ENCODE results near the gene CNTFR.

CNTFR gene

DNA sequence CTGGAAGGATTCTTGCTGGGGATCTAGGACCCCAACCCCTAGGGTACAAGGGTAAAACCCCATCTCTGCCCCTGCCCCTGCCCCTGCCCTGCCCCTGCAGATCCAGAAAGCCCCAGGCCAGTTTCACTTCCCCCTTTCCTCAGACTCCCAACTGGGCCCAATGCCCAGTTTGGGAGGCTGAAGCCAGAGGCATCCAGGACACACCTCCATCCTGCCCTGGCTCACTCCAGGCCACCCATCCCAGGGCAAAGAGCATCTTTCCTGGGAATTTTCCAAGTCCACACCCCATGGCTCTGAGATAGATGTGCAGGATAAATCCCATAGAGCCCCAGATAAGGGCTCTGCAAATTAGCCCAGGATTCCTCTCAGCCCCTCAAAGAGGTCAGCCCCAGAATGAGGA is 17.4 kb downstream of the CNTFR start:
- DNase-seq: no peak

DNA sequence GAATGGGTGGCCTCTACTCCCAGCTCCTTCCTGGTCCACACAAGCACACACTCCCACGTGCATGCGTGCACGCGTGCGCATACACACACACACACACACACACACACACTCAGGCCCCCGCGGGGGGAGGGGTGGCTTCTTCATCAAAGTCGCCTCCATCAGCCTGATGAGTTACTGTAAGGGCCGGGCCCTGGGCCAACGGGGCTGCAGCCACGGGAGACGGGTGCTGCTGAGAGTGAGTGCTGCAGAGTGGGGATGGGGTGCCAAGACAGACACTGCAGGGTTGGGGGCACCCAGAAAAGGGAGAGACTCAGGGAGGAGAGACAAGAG is 18.1 kb downstream of the CNTFR start:
- no peak for DNase-seq

DNA sequence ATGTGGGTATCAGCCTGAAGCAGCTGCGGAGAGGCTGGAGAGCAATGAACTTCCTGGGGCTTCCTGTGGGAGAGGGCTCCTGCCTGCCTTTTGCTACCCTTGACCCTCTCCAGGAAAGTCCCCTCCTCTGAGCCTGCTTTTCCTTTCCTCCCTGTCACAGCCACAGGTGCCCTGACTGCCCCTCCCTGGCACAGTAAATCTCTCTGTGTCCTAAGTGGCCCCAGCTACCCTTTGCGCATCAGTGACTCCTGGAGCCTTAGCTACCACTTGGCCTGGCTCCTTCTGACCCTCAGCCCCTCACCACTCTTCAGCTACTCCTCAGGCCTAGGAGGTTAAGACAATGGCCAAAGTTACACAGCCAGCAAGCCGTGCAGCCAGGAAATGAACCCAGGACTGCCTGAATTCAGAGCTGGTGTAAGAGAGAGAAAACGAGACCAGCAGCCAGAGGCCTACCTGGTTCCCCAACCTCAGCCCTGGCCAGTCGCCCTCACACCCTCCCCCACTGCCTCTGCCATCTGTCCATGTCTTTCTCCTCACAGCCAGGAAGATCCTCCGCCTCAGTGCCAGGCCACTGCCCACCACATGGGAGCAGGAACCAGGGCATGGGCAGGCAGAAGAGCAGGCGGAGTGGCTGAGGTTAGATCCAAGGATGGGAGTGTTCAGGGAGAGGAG is 18.6 kb downstream of the CNTFR start:
- DNase-seq: no peak

DNA sequence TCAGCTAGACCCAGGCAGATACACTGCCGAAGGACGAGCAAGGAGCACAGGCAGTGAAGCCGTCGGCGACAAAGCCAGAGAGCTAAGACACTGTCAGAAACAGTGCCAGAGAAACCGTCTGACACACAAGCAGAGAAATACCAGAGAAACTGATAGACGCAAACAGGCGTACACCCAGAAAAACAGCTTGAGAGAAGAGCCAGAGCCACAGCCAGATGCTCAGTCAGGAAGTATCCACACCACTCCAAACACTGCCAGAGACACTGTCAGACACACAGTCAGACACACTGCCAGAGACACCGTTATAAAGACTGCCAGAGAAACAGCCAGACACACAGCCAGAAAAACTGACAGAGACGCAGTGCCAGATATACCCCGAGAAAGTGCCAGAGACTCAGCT is 19.1 kb downstream of the CNTFR start:
- DNase-seq: no peak

DNA sequence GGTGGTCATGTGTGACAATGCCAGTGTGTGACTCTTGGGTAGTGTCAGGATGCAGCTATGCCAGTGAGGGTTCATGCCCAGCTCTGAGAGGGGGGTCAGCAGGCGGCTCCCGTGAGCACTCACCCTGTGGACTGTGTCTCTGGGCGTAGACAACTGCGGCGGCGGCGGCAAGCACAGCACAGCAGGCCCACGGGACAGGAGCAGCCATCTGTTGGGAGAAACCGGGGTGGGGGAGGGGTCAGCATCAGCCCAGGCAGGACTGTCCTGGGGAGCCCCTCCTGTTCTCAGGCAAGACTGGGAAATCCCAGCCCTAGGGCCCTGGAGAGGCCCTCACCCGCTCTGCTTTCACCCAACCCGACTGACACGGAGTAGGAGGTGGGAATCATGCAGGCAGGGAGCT is 20.8 kb downstream of the CNTFR start:
- no peak for DNase-seq

DNA sequence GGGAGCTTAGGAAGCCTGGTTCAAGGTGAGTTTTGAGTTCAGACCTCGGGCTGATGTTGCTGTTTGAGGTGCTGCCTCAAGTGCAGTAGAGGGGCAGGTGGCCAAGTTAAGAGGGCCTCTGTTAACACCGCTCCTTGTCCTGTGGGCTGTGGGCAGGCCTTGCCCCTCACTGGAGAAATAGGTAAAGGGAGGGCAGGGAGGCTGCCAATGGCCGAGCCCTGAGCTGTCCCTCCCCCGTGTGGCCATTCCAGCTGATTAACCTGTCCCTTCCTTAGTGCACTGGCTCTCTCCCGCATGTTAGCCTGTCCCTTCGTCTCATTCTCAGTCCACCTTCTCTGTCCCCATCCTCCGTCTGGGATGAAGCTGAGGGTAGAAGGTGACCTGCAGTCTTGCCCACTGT is 21.4 kb downstream of the CNTFR start:
- no peak for DNase-seq

DNA sequence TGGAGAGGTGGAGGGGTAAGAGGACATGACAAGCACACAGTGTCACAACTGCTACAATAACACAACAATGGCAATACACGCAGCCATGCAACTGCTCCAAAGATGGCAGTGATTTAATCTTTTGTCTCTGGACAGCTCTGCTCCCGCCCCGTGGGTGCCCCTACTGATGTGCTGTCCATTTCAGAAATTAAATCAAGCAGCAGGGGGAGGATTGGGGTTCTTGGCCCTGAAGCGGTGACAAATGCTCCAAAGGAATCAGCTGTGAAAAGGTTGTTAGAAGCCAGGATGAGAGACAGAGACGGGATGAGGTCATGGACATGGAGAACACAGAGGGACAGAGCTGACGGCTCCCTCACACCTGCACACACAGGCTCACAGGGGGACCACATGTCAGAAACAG is 22.6 kb downstream of the CNTFR start:
- DNase-seq: no peak

DNA sequence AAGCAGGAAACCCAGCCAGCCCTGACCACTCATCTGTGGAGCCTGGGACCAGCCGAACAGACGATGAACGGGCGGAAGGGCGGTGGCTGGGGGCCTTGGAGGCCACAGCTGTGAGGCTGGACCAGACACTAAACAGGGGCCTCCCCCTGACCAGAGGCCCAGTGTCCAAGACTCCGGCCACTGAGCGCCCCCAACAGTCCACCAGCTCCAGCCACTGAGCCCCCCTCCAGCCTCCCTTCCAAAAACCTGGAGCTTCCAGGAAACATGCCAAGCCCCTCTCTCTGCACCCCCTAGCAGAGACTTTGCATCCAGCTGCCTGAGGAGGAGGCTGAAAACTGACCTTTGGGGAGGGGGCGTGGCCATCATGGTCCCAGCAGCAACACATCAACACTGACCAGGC is 23.2 kb downstream of the CNTFR start:
- DNase-seq: no peak

DNA sequence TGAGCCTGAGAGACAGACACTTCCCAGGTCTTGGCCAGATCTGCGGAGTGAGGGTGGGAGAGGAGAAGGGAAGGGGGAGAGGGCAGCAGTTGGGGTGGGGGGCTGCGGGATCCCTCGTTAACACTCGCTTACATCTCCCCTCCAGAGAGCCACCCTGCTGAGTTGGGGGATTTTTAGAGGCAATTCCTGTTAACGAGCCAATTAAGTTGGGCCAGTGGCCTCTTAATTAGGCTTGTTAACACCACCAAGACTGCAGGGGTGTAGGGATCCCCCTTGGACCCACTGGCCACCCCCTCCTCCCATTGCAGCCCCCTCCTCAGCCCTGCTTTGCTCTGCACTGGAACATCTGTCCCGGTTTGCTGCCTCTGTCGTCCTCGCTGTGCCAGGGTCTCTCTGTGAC is 23.7 kb downstream of the CNTFR start:
- no peak for DNase-seq

DNA sequence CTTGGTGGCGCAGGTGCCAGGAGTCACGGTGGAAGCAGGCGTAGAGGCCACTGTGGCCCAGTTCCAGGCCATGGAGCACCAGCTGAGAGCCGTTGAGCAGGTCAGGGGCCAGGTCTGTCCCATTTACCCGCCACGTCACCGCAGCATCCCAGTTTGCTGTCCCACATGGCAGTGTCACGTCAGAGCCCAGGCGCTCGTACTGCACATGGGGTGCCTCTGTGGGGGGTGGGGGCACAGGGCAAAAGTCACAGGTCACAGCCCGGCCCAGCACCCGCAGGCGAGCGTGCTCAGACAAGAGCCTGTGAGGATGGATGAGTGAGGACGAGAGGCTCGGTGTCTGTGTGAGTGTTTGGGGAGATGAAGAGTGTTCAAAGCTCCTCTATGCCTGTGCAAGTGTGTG is 24.9 kb downstream of the CNTFR start:
- no peak for DNase-seq

DNA sequence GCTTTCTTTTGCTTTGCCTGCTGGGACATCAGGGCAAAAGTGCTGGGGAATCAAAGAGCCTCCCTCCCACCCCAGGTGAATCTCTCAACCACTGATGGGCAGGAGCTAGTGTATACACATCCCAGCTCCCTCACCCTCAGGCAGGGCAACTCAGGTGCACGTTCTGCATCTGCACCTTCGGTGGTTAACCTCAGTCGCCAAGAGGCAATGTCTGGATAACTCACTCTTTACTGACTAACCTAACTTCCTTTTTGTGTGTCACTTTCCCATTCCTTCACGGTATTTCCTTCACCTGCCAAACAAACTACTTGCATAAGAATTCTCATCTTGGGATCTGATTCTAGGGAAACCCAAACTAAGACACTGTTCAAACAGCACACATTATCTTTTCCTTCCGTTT is 26.3 kb downstream of the CNTFR start:
- DNase-seq: no peak

DNA sequence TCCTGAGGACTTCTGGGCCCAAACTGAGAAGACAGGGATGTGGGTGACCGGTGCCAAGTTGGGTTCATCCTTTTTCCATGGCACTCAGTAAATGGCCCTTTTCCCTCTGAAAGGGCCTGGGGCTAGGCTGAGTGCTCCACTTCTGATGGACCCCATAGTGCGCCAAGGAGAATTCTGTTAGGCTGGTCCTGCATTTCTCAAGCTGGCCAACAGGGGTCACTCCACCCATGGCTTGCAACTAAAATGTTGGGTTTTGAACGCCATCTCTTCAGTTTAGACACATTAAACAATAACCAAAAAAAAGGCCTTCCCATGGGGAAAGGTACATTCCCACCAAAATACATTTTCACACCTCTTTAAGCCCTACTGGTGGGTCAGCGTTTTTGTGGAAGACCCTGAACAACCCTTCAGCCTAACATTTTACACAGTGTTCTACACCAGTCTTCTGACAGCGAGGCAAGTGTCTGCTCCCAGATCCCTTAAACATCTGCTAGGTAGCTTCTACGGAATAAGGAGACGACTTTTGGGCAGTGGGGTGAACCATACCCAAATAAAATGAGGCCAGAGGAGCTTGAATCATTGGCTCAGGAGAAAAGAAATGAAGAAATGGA is 27.3 kb downstream of the CNTFR start:
- no peak for DNase-seq

DNA sequence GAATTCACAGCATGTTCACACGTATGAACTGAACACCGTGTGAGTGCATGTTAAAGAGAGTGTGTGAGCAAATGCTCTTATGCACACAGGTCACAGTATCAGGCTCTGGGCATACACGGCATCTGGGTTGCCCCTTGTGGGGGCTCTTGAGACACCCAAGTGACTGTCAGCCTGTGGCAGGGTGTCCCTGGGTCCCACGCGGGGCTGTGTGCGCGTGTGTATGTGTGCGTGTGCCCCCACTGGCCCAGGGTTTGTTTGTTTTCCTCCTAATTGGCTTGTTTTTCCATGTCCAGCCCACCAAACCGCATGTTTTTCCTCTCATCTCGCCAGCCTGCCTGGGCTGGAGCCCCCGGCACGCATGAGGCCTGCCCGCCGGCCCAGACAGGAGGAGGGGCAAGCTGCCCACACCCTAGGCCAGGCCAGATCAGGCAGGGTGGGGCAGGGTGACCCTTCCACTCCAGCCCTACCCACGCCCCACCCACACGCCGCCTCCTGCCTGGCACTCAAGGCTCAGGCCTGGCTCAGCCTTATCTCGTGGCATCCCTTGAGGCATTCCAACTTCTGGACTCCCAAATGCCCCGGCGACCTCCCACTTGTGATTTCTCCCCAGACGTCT is 28.8 kb downstream of the CNTFR start:
- DNase-seq: no peak

DNA sequence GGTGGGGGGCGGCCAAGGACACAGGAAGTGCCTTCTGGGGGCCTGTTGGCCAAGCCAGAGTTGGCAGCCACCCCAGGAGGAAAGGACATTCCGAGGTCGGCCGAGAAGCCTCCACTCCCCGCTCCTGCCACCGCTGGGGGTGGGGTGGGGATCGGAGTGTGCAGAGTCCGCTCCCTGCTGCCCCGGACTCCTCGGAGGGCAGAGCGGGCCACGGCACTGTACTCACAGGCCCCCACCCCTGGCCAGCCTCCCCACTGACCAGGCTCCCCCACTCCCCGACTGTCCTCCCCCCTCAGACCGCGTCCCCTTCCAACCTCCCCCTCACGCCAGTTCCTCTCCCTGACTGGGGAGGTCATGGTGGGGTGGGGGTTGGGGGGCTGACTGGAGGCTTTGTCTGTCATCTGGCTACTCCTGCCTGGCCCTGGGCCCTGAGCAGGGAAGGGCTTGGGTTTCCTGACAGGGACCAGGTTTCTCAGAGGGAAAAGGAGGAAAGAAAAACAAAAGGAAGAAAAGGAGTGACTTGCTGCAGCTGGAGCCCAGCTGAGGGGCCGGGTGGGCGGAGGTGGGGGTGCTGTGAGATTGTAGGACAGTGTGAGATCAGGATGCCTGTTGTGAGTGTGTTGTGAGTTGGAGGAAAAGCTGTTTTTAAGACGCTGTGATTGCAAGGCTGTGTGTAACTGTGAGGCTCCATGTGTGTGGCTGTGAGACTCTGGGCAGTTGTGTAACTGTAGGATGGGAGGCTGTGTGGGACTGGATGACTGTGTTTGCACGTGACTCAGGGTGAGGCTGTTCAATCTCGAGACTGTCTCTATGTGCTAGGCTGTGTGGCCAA is 29.7 kb downstream of the CNTFR start:
- DNase-seq: no peak

DNA sequence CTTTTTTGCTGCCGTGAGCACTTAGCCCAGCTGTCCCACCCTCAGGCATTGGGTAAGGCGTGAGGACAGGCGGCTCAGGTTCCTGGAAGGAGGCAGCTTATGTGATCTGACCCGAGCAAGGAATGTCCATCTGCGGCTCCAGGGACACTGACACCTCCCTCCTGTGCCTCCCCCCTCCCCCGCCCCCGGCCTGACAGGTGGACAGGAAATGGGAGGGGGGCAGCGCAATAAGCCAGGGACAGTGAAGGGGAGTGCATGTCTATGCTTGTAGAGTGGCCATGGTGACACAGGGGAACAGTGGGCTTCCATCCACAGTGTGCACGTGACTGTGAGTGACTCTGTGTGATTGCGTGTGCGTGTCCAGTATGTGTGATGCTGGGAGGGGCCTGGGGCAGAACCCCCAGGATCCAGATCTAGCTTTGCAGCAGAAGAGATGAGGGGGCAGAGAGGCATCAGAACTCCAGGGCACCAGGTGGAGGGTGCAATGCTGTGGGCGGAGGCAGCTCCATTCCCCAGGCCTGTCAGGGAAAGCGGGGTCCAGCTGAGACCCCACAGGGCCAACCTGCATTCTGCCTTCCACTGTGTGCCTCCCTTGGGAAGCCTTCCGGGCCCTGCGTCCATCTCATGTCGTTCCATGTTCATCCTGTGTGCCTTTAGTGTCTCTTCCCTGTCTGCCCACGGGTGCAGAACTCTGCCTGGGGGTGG is 30.5 kb downstream of the CNTFR start:
- no peak for DNase-seq

DNA sequence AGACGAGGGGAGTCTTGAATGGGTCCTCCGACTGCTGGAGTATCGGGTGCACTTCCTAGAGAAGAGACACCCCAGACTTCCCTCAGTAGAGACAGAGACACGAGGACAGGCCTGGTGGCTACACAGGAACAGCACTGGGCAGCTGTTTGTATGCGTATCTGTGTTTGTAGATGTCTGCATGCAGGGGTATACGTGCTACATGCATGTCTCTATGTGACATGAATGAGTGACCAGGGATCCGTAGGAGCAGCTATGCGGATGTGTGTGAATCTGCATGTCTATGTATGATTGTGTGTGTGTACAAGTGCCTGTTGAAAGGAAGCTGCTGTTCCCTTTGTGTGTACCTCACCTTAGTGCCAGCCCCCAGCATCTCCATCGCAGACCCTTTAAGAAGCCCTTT is 31.2 kb downstream of the CNTFR start:
- DNase-seq: no peak

DNA sequence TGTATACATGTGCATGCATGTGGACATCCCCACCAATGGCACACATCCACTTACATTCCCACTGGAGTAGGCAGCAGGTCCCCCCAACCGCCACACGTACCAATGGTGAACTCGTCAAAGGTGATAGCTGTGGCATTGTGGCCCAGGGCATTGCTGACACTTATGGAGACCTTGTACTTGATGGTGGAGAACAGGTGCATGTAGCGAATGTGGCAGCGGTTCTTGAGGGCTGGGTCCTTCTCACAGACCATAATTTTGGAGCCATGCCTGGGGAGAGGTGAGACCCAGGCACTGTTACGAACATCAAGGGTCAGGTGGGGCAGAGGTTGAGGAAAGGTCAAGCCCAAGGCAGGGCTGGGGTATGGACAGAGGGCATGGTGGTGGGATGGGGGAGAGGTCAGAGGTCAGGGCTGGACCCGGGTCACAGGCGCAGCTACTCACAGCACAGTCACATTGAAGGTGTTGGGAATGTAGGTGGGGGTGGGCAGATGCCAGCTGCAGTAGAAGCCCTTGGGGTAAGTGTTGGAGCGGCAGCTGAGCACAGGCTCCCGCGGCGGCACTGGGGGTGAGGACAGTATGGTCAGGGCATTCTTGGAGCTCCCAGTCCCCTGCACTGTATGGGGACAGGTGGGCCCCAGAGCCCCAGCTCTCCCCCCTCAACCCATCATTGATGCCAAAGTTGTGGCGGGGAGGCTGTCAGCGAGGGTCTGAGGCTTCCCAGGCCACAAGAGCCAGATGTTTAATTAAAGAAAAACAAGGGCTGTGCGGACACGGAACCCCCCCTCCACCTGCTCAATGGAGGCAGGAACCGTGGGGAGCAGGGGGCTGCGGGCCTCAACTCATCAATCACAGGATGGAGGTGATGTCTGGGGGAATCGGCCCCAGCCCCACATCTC is 31.9 kb downstream of the CNTFR start:
- no peak for DNase-seq

DNA sequence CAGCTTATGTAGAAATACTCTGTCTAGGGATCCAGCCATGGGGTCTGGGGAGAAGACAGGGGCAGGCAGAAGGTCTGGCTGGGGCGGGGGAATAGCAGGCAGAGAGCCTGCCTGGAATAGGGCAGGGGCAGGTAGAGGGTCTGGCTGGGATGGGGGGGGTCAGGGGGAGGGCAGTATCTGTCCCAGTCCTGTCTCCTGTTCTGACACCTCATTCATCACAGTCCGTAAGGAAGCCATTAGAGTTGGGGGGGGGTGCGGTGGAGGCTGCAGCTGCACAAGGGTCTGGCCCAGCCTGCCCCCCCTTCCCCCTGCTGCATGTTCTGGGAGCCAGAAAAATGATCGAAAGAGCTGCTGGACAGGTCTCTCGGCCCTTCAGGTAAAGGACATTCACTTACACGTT is 32.6 kb downstream of the CNTFR start:
- DNase-seq: no peak

DNA sequence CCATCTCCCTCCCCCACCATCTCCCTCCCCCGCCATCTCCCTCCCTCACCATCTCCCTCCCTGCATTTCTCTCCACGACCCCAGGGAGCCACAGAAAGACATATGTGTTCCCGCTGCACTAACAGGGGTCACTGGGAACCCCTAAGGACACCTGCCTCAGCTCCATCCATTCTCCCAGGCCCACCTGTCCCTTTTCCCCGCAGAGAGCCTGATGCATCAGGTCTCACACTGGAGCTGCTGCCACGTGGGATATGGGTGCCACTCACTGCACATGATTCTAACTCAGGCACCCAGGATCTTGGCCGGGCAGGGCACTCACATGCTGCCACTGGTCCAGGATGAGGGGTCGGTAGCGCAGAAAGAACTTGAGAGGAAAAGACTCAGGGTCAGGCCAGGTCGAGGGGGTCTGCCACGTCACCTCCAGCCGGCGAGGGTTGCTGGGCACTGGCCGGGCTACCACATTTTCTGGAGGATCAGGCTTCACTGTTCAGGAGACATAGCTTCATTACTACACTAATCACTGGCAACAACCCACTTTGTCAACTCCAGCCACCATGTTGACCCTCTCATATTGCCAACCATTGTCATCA is 33.5 kb downstream of the CNTFR start:
- DNase-seq: no peak

DNA sequence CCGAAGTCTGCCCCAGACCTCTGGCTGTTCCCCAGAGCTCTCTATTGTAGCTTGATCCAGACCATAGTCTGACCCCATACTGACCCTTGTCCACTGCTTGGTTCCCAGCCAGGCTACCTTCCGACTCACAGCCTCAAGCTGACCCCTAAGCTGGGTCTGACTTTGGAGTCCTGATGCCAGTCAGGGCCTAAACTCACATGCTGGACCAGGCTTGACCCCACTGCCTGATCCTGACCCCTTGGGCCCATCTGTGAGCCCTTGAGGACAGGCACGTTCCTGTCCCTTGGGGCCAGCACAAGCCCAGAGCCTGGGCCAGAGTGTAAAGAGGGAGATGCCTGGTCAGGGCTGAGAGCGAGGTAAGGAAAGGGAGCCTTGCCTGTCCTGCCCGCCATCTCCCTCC is 34.0 kb downstream of the CNTFR start:
- DNase-seq: no peak

DNA sequence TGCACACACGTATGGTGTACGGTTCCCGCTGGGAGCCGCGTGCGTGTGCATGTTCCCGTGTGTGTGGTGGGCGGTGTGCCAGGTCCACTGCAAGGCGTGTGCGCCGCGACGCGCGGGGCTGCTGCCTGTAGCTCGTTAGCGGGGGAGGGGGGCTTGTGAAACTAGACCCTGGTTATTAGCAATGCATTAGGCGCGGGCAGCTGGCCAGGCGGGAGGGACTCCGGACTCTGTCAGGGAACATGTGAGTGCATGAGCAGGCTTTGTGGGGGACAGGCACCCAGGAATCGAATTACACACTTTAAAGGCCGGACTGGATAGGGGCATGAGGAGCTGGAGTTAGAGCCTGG is 34.5 kb downstream of the CNTFR start:
- DNase-seq: no peak
